Astrocyte (in vitro differentiated cells and primary cell): ENCODE measurements around the gene OFD1. TPM values are rescaled to one million over a fixed set of nuclear protein-coding genes. Genes with fewer than 3 reads are reported as not detected.
A peak's percentile ranks its signal among the peaks of the same experiment; 100 is the strongest.

Experiments
- DNase-seq: peaks from one replicate; pipeline ENCODE4 v3.0.0-alpha.2; 2010; ENCODE audit warnings: low read depth
- FAIRE-seq: peaks from 2 replicates; lab custom pipeline; 2011; peaks lifted over from hg19 to GRCh38; lab: Jason Lieb, UNC
- H2AFZ ChIP-seq: 2 replicates; pipeline ENCODE4 v1.6.0; 2012; ENCODE audit warnings: low read depth, low read length, inconsistent platforms
- H3K27ac ChIP-seq: 2 replicates; pipeline ENCODE4 v1.5.1; 2011; ENCODE audit warnings: low read depth, low read length, inconsistent platforms
- H3K27me3 ChIP-seq: 2 replicates; pipeline ENCODE4 v1.6.0; 2011; ENCODE audit warnings: low read length, inconsistent platforms; ENCODE audit not compliant: insufficient read depth
- H3K36me3 ChIP-seq: 2 replicates; pipeline ENCODE4 v1.5.1; 2011; ENCODE audit warnings: low read length, inconsistent platforms; ENCODE audit not compliant: insufficient read depth
- H3K4me1 ChIP-seq: 2 replicates; pipeline ENCODE4 v1.5.1; 2011; ENCODE audit warnings: low read length, inconsistent platforms; ENCODE audit not compliant: insufficient read depth
- H3K4me2 ChIP-seq: 2 replicates; pipeline ENCODE4 v1.6.0; 2012; ENCODE audit warnings: low read length, inconsistent platforms
- H3K4me3 ChIP-seq: 2 replicates; pipeline ENCODE4 v1.5.1; 2011; ENCODE audit warnings: low read depth, mild to moderate bottlenecking, low read length, inconsistent platforms; ENCODE audit not compliant: insufficient read depth
- H3K79me2 ChIP-seq: 2 replicates; pipeline ENCODE4 v1.6.0; 2012; ENCODE audit warnings: mild to moderate bottlenecking, low read length, inconsistent platforms; ENCODE audit not compliant: insufficient read depth
- H3K9ac ChIP-seq: 2 replicates; pipeline ENCODE4 v1.6.0; 2012; ENCODE audit warnings: mild to moderate bottlenecking, low read length, inconsistent platforms
- H3K9me3 ChIP-seq: 2 replicates; pipeline ENCODE4 v1.5.1; 2012; ENCODE audit warnings: low read depth, mild to moderate bottlenecking, low read length, inconsistent platforms; ENCODE audit not compliant: insufficient read depth
- H4K20me1 ChIP-seq: 2 replicates; pipeline ENCODE4 v1.6.0; 2012; ENCODE audit warnings: low read length, inconsistent platforms; ENCODE audit not compliant: insufficient read depth
- H3K27ac Mint-ChIP-seq: one replicate; pipeline ENCODE4 v1.8.0; 2021; ENCODE audit warnings: mild to moderate bottlenecking, mixed read lengths; ENCODE audit not compliant: unreplicated experiment
- H3K27me3 Mint-ChIP-seq: one replicate; pipeline ENCODE4 v1.8.0; 2021; ENCODE audit warnings: low read depth, mixed read lengths; ENCODE audit not compliant: unreplicated experiment
- H3K36me3 Mint-ChIP-seq: one replicate; pipeline ENCODE4 v1.8.0; 2021; ENCODE audit warnings: low read depth, mixed read lengths; ENCODE audit not compliant: unreplicated experiment
- H3K4me1 Mint-ChIP-seq: one replicate; pipeline ENCODE4 v1.8.0; 2021; ENCODE audit warnings: low read depth, mixed read lengths; ENCODE audit not compliant: unreplicated experiment
- H3K4me3 Mint-ChIP-seq: one replicate; pipeline ENCODE4 v1.8.0; 2021; ENCODE audit warnings: mild to moderate bottlenecking, moderate library complexity, mixed read lengths; ENCODE audit not compliant: unreplicated experiment
- H3K9me3 Mint-ChIP-seq: one replicate; pipeline ENCODE4 v1.8.0; 2021; ENCODE audit warnings: mild to moderate bottlenecking, mixed read lengths; ENCODE audit not compliant: unreplicated experiment
- EZH2 ChIP-seq: IDR thresholded peaks from 2 replicates; pipeline ENCODE4 v1.6.1; 2012; ENCODE audit warnings: mild to moderate bottlenecking, low read length, inconsistent platforms; ENCODE audit not compliant: insufficient read depth
- total RNA-seq: library from RNA; stranded (reverse); gene quantifications from 2 replicates; pipeline ENCODE4 v1.2.1, GENCODE V29; 2021
- TF ChIP-seq, protein P1 (sequence below): IDR thresholded peaks from 2 replicates; pipeline ENCODE4 v1.5.1; 2011; ENCODE audit warnings: low read depth, mild to moderate bottlenecking, inconsistent platforms, low read length, moderate library complexity; ENCODE audit not compliant: insufficient read depth

OFD1 gene
- total RNA-seq, 1 donor from 2014 or later, result 22.0 TPM

DNA sequence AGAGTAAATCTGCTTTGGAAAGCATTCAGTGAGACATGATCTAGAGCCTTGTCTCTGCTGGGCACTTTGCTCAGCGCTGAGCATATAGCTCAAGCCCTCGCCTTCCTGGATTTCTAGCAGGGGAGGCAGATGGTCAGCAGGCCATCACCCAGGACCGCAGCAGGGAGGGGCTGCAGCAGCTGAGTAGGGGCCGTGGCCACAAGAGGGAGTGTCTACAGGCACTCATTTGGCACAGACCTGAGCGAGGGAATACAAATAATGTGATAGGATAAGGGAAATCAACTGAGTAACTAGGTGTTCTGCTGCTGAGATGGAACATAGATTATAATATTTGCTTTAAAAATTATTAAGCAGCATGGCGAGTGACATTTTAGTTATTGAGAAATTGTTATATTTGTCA is 30.2 kb downstream of the OFD1 start:
- Mint-ChIP-seq H3K4me1 (no peaks in the 10 kb centered on the region), H3K4me3 (no peak overlapping the region), H3K27ac (no peak overlapping the region), H3K27me3 (no peaks in the 10 kb centered on the region), H3K9me3 (no peaks in the 10 kb centered on the region), H3K36me3 (peaks cover 11% of the 10 kb centered on the region)
- Histone ChIP-seq H3K27me3 (no peaks in the 10 kb centered on the region), H3K27ac (no peak overlapping the region), H3K4me1 (no peaks in the 10 kb centered on the region), H3K9me3 (no peaks in the 10 kb centered on the region), H3K79me2 (no peaks in the 10 kb centered on the region), H3K9ac (no peak overlapping the region), H3K36me3 (peaks cover 12% of the 10 kb centered on the region), H3K4me2 (no peak overlapping the region), H4K20me1 (no peaks in the 10 kb centered on the region), H2AFZ (no peak overlapping the region), H3K4me3 (no peak overlapping the region)
- FAIRE-seq, result peak; percentile 23
- DNase-seq, result no peak
- TF ChIP-seq EZH2, result no peak
- TF ChIP-seq, protein P1, sequence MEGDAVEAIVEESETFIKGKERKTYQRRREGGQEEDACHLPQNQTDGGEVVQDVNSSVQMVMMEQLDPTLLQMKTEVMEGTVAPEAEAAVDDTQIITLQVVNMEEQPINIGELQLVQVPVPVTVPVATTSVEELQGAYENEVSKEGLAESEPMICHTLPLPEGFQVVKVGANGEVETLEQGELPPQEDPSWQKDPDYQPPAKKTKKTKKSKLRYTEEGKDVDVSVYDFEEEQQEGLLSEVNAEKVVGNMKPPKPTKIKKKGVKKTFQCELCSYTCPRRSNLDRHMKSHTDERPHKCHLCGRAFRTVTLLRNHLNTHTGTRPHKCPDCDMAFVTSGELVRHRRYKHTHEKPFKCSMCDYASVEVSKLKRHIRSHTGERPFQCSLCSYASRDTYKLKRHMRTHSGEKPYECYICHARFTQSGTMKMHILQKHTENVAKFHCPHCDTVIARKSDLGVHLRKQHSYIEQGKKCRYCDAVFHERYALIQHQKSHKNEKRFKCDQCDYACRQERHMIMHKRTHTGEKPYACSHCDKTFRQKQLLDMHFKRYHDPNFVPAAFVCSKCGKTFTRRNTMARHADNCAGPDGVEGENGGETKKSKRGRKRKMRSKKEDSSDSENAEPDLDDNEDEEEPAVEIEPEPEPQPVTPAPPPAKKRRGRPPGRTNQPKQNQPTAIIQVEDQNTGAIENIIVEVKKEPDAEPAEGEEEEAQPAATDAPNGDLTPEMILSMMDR, result peak; percentile 35

DNA sequence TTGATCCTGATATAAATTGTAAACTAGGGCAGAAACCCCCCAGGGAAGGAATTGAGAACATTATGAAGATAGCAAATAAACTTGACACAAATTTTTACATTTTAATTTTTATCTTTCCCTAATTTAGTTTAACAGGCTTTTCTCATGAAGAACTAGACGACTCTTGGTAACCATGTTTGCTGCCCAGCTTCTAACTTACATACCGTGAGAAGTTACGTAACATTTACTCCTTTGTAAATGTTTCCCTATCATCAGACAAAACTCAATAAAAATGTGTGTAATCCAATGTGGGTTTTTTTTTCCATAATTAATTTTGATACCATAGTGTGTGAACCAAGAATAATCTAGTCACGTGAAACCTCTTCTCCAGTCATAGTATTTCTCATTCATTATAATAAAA is 34.4 kb downstream of the OFD1 start:
- Mint-ChIP-seq H3K27ac (no peak overlapping the region), H3K36me3 (peaks cover 11% of the 10 kb centered on the region), H3K4me3 (no peak overlapping the region), H3K27me3 (no peaks in the 10 kb centered on the region), H3K9me3 (no peaks in the 10 kb centered on the region), H3K4me1 (no peaks in the 10 kb centered on the region)
- H3K4me3 ChIP-seq, result no peak overlapping the region
- H3K27ac ChIP-seq, result no peak overlapping the region
- H3K9ac ChIP-seq, result no peak overlapping the region
- FAIRE-seq (no peak), DNase-seq (no peak)
- no peaks in the 10 kb centered on the region for H3K27me3 ChIP-seq
- no peaks in the 10 kb centered on the region for H4K20me1 ChIP-seq
- H3K4me2 ChIP-seq, result no peak overlapping the region
- TF ChIP-seq, protein P1, result no peak
- no peak for TF ChIP-seq EZH2
- H3K36me3 ChIP-seq, result peaks cover 10% of the 10 kb centered on the region
- H2AFZ ChIP-seq, result no peak overlapping the region
- H3K4me1 ChIP-seq, result no peaks in the 10 kb centered on the region
- no peaks in the 10 kb centered on the region for H3K9me3 ChIP-seq
- H3K79me2 ChIP-seq, result no peaks in the 10 kb centered on the region

DNA sequence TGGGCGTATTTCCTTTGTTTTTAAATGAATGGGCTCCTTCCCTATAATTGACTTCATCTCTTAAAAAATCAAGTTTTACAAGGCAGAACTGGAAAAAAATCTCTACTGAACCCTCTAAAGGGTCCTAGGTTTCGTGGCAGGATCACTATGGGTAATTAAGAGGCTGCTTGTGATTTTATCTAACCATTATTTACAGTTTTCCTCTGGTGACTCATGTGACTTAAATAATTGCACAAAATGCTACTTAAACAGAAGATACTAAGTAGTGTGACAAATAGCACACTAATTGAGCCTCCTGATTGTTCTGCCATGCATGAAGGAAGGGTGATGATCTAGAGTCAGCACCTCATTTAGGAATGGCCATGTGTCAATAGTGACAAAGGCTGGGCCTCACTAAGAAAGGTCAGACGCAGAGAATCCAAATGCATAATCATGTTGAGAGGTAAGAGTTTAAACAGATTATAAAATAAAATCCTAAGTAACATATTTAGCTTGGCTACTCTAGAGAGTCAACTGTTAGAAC is 35.5 kb downstream of the OFD1 start:
- H3K36me3 ChIP-seq, result peaks cover 11% of the 10 kb centered on the region
- H3K4me1 ChIP-seq, result no peaks in the 10 kb centered on the region
- no peaks in the 10 kb centered on the region for H3K27me3 ChIP-seq
- no peak overlapping the region for H2AFZ ChIP-seq
- no peak overlapping the region for H3K4me2 ChIP-seq
- H4K20me1 ChIP-seq, result no peaks in the 10 kb centered on the region
- TF ChIP-seq, protein P1, result no peak
- no peak for TF ChIP-seq EZH2
- no peaks in the 10 kb centered on the region for H3K9me3 ChIP-seq
- no peak overlapping the region for H3K9ac ChIP-seq
- Mint-ChIP-seq H3K4me1 (no peaks in the 10 kb centered on the region), H3K9me3 (no peaks in the 10 kb centered on the region), H3K27ac (no peak overlapping the region), H3K4me3 (no peak overlapping the region), H3K36me3 (peaks cover 11% of the 10 kb centered on the region), H3K27me3 (no peaks in the 10 kb centered on the region)
- H3K4me3 ChIP-seq, result no peak overlapping the region
- no peaks in the 10 kb centered on the region for H3K79me2 ChIP-seq
- DNase-seq (no peak), FAIRE-seq (no peak)
- H3K27ac ChIP-seq, result no peak overlapping the region
